Stomach (tissue), 9 donors: ENCODE data around the gene KCNQ5. TPM values are rescaled to one million over a fixed set of nuclear protein-coding genes. Genes with fewer than 3 reads are reported as not detected.

ENCODE experiments used
- DNase-seq, 2 donors: peaks; one replicate each; pipeline versions ENCODE4 v3.0.0 to v3.0.0-alpha.2; 2013 to 2019
- H3K27ac ChIP-seq, 5 donors: fragments of 200-600 bp in 4 of 5; sonication (generic) in 4 of 5; one replicate each; pipeline ENCODE4 v1.5.1; 2013 to 2019; ENCODE audit warnings: mild to moderate bottlenecking in 1 of 5, moderate library complexity in 1 of 5
- H3K27me3 ChIP-seq, 3 donors: fragments of 200-600 bp; sonication (generic); one replicate each; pipeline ENCODE4 v1.5.1; 2017 to 2019; ENCODE audit warnings: mixed run types in 1 of 3
- H3K36me3 ChIP-seq, 4 donors: fragments of 200-600 bp; sonication (generic); 1 replicate in 3 of 4; 2 replicates in 1 of 4; pipeline ENCODE4 v1.5.1; 2016 to 2019
- H3K4me1 ChIP-seq, 4 donors: fragments of 200-600 bp; sonication (generic); one replicate each; pipeline ENCODE4 v1.5.1; 2016 to 2019
- H3K4me3 ChIP-seq, 4 donors: fragments of 200-600 bp; sonication (generic) in 3 of 4; one replicate each; pipeline ENCODE4 v1.5.1; 2016 to 2019; ENCODE audit warnings: mild to moderate bottlenecking in 1 of 4
- H3K9me3 ChIP-seq, 4 donors: fragments of 200-600 bp; sonication (generic); one replicate each; pipeline ENCODE4 v1.5.1; 2016 to 2019
- CTCF ChIP-seq, 7 experiments: fragments of 450-650 bp in 4 of 7; fragments of 200-600 bp in 3 of 7; sonication (generic) in 3 of 7; IDR thresholded peaks; one replicate each; pipeline ENCODE4 v1.5.1; 2016 to 2019; ENCODE audit warnings: antibody characterized with exemption in 7 of 7, control low read depth in 2 of 7, mild to moderate bottlenecking in 1 of 7
- EP300 ChIP-seq: sonication (generic); formaldehyde crosslinking; IDR thresholded peaks from one replicate; pipeline ENCODE4 v1.6.1; 2017; ENCODE audit warnings: antibody characterized with exemption
- POLR2A ChIP-seq, 4 donors: fragments of 450-650 bp; IDR thresholded peaks; one replicate each; pipeline ENCODE4 v1.6.1; 2016; ENCODE audit warnings: antibody characterized with exemption in 4 of 4, control low read depth in 2 of 4, mild to moderate bottlenecking in 1 of 4, moderate library complexity in 1 of 4
- POLR2AphosphoS5 ChIP-seq, 3 donors: sonication (generic); formaldehyde crosslinking; IDR thresholded peaks; one replicate each; pipeline ENCODE4 v1.6.1; 2016; ENCODE audit warnings: antibody characterized with exemption in 3 of 3
- WGBS, 5 donors: extraction: QIAGEN DNeasy Blood & Tissue Kit in 3 of 5; methylation state at CpG; one replicate each; pipeline versions ENCODE4 v1.1.5 to v1.1.7; 2013 to 2018; 5-methylcytosine and 5-hydroxymethylcytosine counted together
- intact Hi-C: fragments of 100-400 bp; cut with DNase I; formaldehyde crosslinking; loops from one replicate; pipeline ENCODE4 v1.15.1; 2023; ENCODE audit warnings: low total_unique reads
- polyA plus RNA-seq, 3 donors: library from polyadenylated mRNA; stranded (reverse); fragments of 200-250 nt; gene quantifications; one replicate each; pipeline ENCODE4 v1.2.3, GENCODE V29; 2013
- total RNA-seq, 5 donors: library from RNA; depleted of rRNA; stranded (reverse); fragments of >200 nt; gene quantifications; one replicate each; pipeline versions ENCODE4 v1.1.0 to v1.2.3, GENCODE V29; 2014 to 2016
- donor health status: healthy with polysubstance abuse.
- donor health status: Bipolar disorder and iron deficiency.
- donor health status: healthy.

Gene KCNQ5
- total and polyA plus RNA-seq, 8 donors: 0.12 to 2.8 (median 0.37) TPM; not detected in 2

GRCh38 chr6:73024598-73024997 is 402.7 kb downstream of the KCNQ5 start:
- no peaks in the 10 kb centered on the region for H3K36me3 ChIP-seq
- TF ChIP-seq POLR2AphosphoS5 (IDR thresholded peaks at IDR 0.05) (no peak), CTCF (IDR thresholded peaks at IDR 0.05) (no peak), POLR2A (IDR thresholded peaks at IDR 0.05) (no peak), EP300 (no peak)
- DNase-seq: no peak

GRCh38 chr6:73027691-73028090 is 405.8 kb downstream of the KCNQ5 start:
- no peaks in the 10 kb centered on the region for H3K36me3 ChIP-seq
- TF ChIP-seq POLR2AphosphoS5 (IDR thresholded peaks at IDR 0.05) (no peak), CTCF (IDR thresholded peaks at IDR 0.05) (no peak), EP300 (no peak), POLR2A (IDR thresholded peaks at IDR 0.05) (no peak)
- intact Hi-C loops: no loop called here
- DNase-seq: no peak
- H3K4me1 ChIP-seq: no peaks in the 10 kb centered on the region
- H3K9me3 ChIP-seq: no peaks in the 10 kb centered on the region
- no peaks in the 10 kb centered on the region for H3K27me3 ChIP-seq
- H3K27ac ChIP-seq: no peak overlapping the region
- H3K4me3 ChIP-seq: no peak overlapping the region

More at GRCh38 chr6:73024598-73024997, 402.7 kb downstream of the KCNQ5 start:
- Histone ChIP-seq H3K4me1 (no peaks in the 10 kb centered on the region), H3K27me3 (no peaks in the 10 kb centered on the region), H3K9me3 (no peaks in the 10 kb centered on the region), H3K4me3 (no peak overlapping the region), H3K27ac (no peak overlapping the region)
- WGBS, 5 donors: 81 to 95% (median 89%) methylated on average over 1 of the region's 1 CpG
- intact Hi-C loops: no loop called here

GRCh38 chr6:73028124-73028766 is 406.4 kb downstream of the KCNQ5 start:
- intact Hi-C loops: no loop called here
- H3K4me1 ChIP-seq: no peaks in the 10 kb centered on the region
- TF ChIP-seq EP300 (no peak), CTCF (IDR thresholded peaks at IDR 0.05) (no peak), POLR2AphosphoS5 (IDR thresholded peaks at IDR 0.05) (no peak)
- H3K36me3 ChIP-seq: no peaks in the 10 kb centered on the region
- WGBS, 5 donors: 36 to 50% (median 47%) methylated on average over 8 of the region's 8 CpGs
- no peak overlapping the region for H3K27ac ChIP-seq
- H3K9me3 ChIP-seq: no peaks in the 10 kb centered on the region
- no peak overlapping the region for H3K4me3 ChIP-seq
- no peak for DNase-seq
- no peaks in the 10 kb centered on the region for H3K27me3 ChIP-seq

GRCh38 chr6:73028893-73029450 is 407.1 kb downstream of the KCNQ5 start:
- no peak overlapping the region for H3K27ac ChIP-seq
- TF ChIP-seq EP300: no peak
- H3K9me3 ChIP-seq: no peaks in the 10 kb centered on the region
- intact Hi-C loops: no loop called here
- 55 to 75% (median 71%) methylated on average over 2 of the region's 2 CpGs for WGBS, 5 donors
- H3K27me3 ChIP-seq: no peaks in the 10 kb centered on the region
- no peak overlapping the region for H3K4me3 ChIP-seq
- no peak for DNase-seq
- H3K4me1 ChIP-seq: no peaks in the 10 kb centered on the region
- H3K36me3 ChIP-seq: no peaks in the 10 kb centered on the region

- intact Hi-C loops: no loop called here
- H3K36me3 ChIP-seq: no peaks in the 10 kb centered on the region
- no peak overlapping the region for H3K27ac ChIP-seq
- no peak for TF ChIP-seq CTCF (IDR thresholded peaks at IDR 0.05)
- no peak for TF ChIP-seq POLR2AphosphoS5 (IDR thresholded peaks at IDR 0.05)
- no peak for TF ChIP-seq POLR2A (IDR thresholded peaks at IDR 0.05)
- no peak for TF ChIP-seq EP300
- H3K9me3 ChIP-seq: no peaks in the 10 kb centered on the region
- no peak for DNase-seq
- no peak overlapping the region for H3K4me3 ChIP-seq
- H3K4me1 ChIP-seq: no peaks in the 10 kb centered on the region
- H3K27me3 ChIP-seq: no peaks in the 10 kb centered on the region
These were observed 408.4 kb downstream of the KCNQ5 start for GRCh38 chr6:73030257-73030656.
